Nephron progenitor cell (in vitro differentiated cells): ENCODE results near the gene SCYGR1.

ENCODE experiments used
- DNase-seq: peaks from one replicate; pipeline ENCODE4 v3.0.0; 2021
- H3K27ac Mint-ChIP-seq: 2 replicates; pipeline ENCODE4 v1.8.0; 2021; ENCODE audit warnings: mild to moderate bottlenecking, moderate library complexity, mixed read lengths
- H3K27me3 Mint-ChIP-seq: 2 replicates; pipeline ENCODE4 v1.8.0; 2021; ENCODE audit warnings: mild to moderate bottlenecking, low read depth, mixed read lengths; ENCODE audit not compliant: poor library complexity
- H3K36me3 Mint-ChIP-seq: 2 replicates; pipeline ENCODE4 v1.8.0; 2021; ENCODE audit warnings: low read depth, mixed read lengths
- H3K4me1 Mint-ChIP-seq: 2 replicates; pipeline ENCODE4 v1.8.0; 2021; ENCODE audit warnings: mixed read lengths
- H3K4me3 Mint-ChIP-seq: 2 replicates; pipeline ENCODE4 v1.8.0; 2021; ENCODE audit warnings: mild to moderate bottlenecking, moderate library complexity, mixed read lengths
- H3K9me3 Mint-ChIP-seq: 2 replicates; pipeline ENCODE4 v1.8.0; 2021; ENCODE audit warnings: mild to moderate bottlenecking, moderate library complexity, mixed read lengths
- TF ChIP-seq, protein P1 (sequence below): fragments of 200-600 bp; sonication (generic); IDR thresholded peaks from 2 replicates; pipeline ENCODE4 v1.5.0; 2021; ENCODE audit warnings: antibody characterized with exemption

Gene SCYGR1

DNA sequence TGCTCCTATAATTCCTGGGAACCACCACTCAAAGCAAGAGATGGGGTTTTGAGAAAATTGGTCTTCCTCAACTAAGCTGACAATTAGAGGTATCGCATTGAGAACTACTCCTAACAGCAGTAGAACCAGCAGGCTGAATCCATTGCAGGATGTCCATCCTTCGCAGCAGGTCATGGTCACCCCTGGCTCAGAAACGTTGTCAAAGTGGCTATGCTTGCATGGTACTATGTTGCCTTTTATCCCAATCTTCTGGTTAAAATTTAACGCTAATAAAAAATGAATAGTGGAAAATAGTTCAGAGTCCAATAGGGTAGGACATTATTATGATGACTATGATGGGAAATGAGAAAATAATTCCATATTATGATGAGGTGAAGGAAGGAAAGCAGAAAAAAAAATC, 8.7 kb downstream of the SCYGR1 start, which contains the start of gene TM4SF20:
Gene TM4SF20 (minus strand): TSS at position 212 of the 400 bp plus-strand sequence. CDS start 38 bp downstream, at position 174.
- H3K36me3 Mint-ChIP-seq: no peaks in the 10 kb centered on the region
- no peak within 1 kb of the TSS for H3K4me3 Mint-ChIP-seq
- TF ChIP-seq, protein P1, sequence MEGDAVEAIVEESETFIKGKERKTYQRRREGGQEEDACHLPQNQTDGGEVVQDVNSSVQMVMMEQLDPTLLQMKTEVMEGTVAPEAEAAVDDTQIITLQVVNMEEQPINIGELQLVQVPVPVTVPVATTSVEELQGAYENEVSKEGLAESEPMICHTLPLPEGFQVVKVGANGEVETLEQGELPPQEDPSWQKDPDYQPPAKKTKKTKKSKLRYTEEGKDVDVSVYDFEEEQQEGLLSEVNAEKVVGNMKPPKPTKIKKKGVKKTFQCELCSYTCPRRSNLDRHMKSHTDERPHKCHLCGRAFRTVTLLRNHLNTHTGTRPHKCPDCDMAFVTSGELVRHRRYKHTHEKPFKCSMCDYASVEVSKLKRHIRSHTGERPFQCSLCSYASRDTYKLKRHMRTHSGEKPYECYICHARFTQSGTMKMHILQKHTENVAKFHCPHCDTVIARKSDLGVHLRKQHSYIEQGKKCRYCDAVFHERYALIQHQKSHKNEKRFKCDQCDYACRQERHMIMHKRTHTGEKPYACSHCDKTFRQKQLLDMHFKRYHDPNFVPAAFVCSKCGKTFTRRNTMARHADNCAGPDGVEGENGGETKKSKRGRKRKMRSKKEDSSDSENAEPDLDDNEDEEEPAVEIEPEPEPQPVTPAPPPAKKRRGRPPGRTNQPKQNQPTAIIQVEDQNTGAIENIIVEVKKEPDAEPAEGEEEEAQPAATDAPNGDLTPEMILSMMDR: no peak
- H3K9me3 Mint-ChIP-seq: no peaks in the 10 kb centered on the region
- peaks cover 15% of the 10 kb centered on the region for H3K27me3 Mint-ChIP-seq
- peaks cover 3% of the 10 kb centered on the region for H3K4me1 Mint-ChIP-seq
- DNase-seq: no peak
- no peak within 1 kb of the TSS for H3K27ac Mint-ChIP-seq

DNA sequence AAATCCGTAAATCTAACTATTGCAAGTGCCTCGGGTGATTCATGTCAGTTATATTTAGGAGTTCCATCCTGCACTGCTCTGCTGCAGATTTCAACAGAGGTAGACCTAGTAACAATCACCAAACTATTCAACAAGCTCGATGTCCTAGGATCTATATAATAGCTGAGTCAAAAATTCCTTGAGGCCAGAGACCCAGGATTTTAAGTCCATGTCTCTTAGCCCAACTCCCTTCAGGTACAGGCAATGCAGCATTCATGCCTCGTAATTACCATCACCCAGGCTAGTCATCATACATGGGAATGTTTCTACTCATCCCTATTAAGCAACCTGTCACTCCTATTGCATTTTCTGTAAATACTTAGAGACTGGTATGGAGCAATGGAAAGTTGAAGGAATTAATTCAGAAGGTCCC, 9.4 kb downstream of the SCYGR1 start:
- Mint-ChIP-seq H3K4me1 (peaks cover 3% of the 10 kb centered on the region), H3K27ac (no peak overlapping the region), H3K36me3 (no peaks in the 10 kb centered on the region), H3K4me3 (no peak overlapping the region), H3K9me3 (no peaks in the 10 kb centered on the region), H3K27me3 (peaks cover 11% of the 10 kb centered on the region)
- TF ChIP-seq, protein P1: no peak
- no peak for DNase-seq

DNA sequence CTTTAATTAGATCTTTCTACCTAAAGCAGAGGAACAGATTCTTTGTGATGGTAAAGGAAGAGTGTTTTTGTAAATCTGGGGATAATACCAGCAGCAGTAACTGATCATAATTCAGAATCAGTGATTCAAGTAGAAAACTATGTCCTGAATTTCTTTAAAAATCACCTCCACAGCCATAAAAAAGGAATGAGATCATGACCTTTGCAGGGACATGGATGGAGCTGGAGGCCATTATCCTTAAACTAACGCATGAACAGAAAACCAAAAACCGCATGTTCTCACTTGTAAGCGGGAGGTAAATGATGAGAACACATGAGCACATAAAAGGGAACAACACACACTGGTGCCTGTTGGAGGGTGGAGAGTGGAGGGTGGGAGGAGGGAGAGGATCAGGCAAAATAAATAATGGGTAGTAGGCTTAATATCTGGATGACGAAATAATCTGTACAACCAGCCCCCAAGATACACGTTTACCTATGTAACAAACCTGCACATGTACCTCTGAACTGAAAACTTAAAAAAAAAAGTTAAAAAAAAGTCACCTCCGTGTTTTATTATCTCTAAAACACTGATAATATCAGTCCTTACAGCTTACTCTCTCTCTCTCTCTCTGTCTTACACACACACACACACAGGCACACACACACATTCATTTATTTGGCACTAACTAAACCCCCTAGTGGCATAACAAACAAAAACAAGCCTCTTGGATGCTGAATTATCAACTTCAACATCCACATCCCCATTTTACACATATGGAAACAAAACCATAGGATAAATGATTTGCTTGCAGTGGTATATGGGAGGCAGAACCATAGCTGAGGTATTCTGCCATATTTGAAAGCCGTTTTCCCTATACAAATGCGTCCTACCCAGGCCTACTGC, 10.0 kb downstream of the SCYGR1 start:
- H3K4me1 Mint-ChIP-seq: peaks cover 7% of the 10 kb centered on the region
- H3K27ac Mint-ChIP-seq: no peak overlapping the region
- H3K27me3 Mint-ChIP-seq: peaks cover 11% of the 10 kb centered on the region
- no peak overlapping the region for H3K4me3 Mint-ChIP-seq
- H3K36me3 Mint-ChIP-seq: no peaks in the 10 kb centered on the region
- DNase-seq: no peak
- H3K9me3 Mint-ChIP-seq: no peaks in the 10 kb centered on the region
- TF ChIP-seq, protein P1: no peak

DNA sequence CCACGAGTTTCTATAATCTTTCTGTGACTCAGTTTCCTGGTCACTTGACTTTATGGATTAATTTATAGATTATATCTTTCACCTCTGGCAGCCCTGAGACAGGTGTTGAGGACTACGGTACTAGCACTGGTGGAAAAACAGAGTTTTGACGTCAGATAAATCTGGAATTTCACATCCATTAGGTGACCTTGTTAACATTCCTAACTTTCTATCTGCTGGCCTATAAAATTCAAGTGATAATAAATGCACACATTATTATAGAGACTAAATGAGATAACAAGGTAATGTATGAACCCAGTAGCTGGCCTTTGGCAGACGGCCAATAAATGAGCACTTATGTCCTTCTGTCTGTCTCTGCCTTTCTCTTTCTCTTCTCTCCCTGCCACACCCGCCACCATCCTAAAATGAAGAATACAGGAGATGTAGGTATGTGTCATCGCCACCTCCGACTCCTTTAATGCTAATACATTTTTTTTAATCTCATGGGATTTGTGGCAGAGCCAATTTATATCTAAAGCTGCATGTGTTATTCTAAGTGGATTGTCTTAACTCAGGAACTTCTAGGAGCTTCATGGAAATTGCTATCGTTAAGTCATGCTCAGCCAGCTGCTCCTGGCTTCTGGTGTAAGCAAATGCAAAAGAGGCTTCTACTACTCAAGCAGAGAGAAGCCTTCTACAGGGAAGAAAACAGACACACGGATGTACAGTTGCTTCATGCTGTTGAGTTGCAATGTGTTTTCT, 10.9 kb downstream of the SCYGR1 start:
- Mint-ChIP-seq H3K27ac (no peak overlapping the region), H3K4me3 (no peak overlapping the region), H3K4me1 (peaks cover 8% of the 10 kb centered on the region), H3K36me3 (no peaks in the 10 kb centered on the region), H3K9me3 (no peaks in the 10 kb centered on the region), H3K27me3 (peaks cover 9% of the 10 kb centered on the region)
- no peak for DNase-seq
- TF ChIP-seq, protein P1: no peak

DNA sequence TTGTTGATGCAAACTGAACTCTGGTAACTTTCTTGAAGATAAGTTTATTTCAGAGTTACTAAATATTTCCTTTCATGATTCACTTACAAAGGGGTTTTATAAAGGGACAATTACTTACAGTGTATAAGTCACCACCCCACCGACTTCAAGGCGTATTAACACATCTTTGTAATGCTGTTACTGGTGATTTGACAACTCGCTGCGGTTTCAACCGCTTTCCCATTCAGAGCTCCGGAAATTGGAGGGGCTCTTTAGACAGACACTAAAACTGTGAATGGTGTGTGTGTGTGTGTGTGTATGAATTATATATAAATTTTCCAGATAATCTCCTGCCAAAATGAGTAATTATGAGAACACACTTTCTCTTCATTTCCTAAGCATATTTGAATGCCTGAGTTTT, 13.6 kb downstream of the SCYGR1 start:
- no peaks in the 10 kb centered on the region for H3K36me3 Mint-ChIP-seq
- no peak overlapping the region for H3K4me3 Mint-ChIP-seq
- DNase-seq: no peak

More for the DNA sequence above, 13.6 kb downstream of the SCYGR1 start:
- H3K27me3 Mint-ChIP-seq: peaks cover 3% of the 10 kb centered on the region
- H3K4me1 Mint-ChIP-seq: peaks cover 12% of the 10 kb centered on the region
- no peaks in the 10 kb centered on the region for H3K9me3 Mint-ChIP-seq
- TF ChIP-seq, protein P1: no peak
- no peak overlapping the region for H3K27ac Mint-ChIP-seq
